ENCODE measurements around the gene NUP214. TPM values are rescaled to one million over a fixed set of nuclear protein-coding genes. Genes with fewer than 3 reads are reported as not detected.
"Not testable (repeated sequence)": the region's sequence is repeated elsewhere in the genome, so short reads cannot be mapped to it uniquely, and the experiment has no call there.

The NUP214 gene
- total RNA-seq, 1 donor = 53.0 TPM

DNA sequence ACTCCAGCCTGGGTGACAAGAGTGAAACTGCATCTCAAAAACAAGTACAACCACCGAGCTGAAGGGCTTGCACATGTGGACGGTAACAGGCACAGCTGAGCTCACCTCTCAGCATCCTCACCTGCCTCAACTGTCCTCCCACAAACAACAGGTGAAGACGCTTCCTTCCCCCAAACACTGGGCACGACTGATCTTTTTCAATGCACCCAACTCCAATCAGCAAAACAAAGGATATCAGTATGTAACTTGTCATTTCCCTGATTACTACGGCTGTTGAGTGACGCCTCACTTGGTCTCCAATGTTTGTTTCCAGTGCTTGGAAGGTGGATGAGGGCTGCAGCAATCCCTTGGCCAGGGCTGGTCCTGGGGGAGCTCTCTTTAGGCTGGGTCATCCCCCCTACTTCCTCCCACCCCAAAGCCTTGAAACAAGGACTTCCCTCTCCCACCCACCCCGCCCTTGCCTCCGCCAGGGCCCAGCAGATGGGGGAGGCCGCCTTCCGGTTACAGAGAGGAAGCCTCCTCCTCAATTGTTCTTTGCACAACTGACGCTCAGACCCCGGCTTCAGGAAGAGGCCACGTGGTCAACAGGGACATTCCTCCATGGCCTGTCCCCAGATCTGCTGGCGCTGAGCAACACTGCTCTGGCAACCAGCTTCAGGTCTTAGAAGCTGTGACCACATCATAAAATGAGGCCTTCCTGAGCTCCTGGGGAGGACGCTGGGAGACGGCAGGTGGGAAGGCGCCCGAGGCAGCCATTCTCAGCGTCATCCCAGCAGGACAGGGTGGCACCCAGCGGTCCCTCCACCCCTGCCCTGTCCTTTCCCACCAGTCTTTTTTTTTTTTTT lies 145.0 kb downstream of the NUP214 start:
- peak overlapping the region; percentile 17 for H3K4me3 ChIP-seq (ENCODE audit: low read length)
- H3K27me3 ChIP-seq (ENCODE audit: insufficient read depth, low read length) = no peaks in the 10 kb centered on the region
- peaks cover 90% of the 10 kb centered on the region for H3K4me1 ChIP-seq (ENCODE audit: insufficient read depth, low read length)
- H3K9me3 ChIP-seq (ENCODE audit: low read depth, low read length) = no peaks in the 10 kb centered on the region

- Histone ChIP-seq H3K4me1 (ENCODE audit: insufficient read depth, low read length) (peaks cover 84% of the 10 kb centered on the region), H3K4me3 (ENCODE audit: low read length) (peak overlapping the region; percentile 17)
- not testable (repeated sequence) for H3K9me3 ChIP-seq (ENCODE audit: low read depth, low read length)
These were observed 145.6 kb downstream of the NUP214 start for GRCh38 chr9:131271016-131271273.

GRCh38 chr9:131271506-131271931 lies 146.1 kb downstream of the NUP214 start:
- Histone ChIP-seq H3K4me3 (ENCODE audit: low read length) (peak overlapping the region; percentile 17), H3K4me1 (ENCODE audit: insufficient read depth, low read length) (peaks cover 79% of the 10 kb centered on the region)

More at GRCh38 chr9:131271016-131271273, 145.6 kb downstream of the NUP214 start:
- H3K27me3 ChIP-seq (ENCODE audit: insufficient read depth, low read length) = not testable (repeated sequence)

GRCh38 chr9:131272212-131272611 lies 146.8 kb downstream of the NUP214 start:
- Histone ChIP-seq H3K9me3 (ENCODE audit: low read depth, low read length) (no peaks in the 10 kb centered on the region), H3K4me1 (ENCODE audit: insufficient read depth, low read length) (peaks cover 72% of the 10 kb centered on the region), H3K4me3 (ENCODE audit: low read length) (peak overlapping the region; percentile 99)

More at GRCh38 chr9:131271506-131271931, 146.1 kb downstream of the NUP214 start:
- no peaks in the 10 kb centered on the region for H3K27me3 ChIP-seq (ENCODE audit: insufficient read depth, low read length)
- no peaks in the 10 kb centered on the region for H3K9me3 ChIP-seq (ENCODE audit: low read depth, low read length)

GRCh38 chr9:131273146-131273855 lies 147.9 kb downstream of the NUP214 start:
- H3K27me3 ChIP-seq (ENCODE audit: insufficient read depth, low read length) = no peaks in the 10 kb centered on the region
- H3K4me1 ChIP-seq (ENCODE audit: insufficient read depth, low read length) = peaks cover 64% of the 10 kb centered on the region
- peak overlapping the region; percentile 99 for H3K4me3 ChIP-seq (ENCODE audit: low read length)
- no peaks in the 10 kb centered on the region for H3K9me3 ChIP-seq (ENCODE audit: low read depth, low read length)

More at GRCh38 chr9:131272212-131272611, 146.8 kb downstream of the NUP214 start:
- H3K27me3 ChIP-seq (ENCODE audit: insufficient read depth, low read length) = no peaks in the 10 kb centered on the region

DNA sequence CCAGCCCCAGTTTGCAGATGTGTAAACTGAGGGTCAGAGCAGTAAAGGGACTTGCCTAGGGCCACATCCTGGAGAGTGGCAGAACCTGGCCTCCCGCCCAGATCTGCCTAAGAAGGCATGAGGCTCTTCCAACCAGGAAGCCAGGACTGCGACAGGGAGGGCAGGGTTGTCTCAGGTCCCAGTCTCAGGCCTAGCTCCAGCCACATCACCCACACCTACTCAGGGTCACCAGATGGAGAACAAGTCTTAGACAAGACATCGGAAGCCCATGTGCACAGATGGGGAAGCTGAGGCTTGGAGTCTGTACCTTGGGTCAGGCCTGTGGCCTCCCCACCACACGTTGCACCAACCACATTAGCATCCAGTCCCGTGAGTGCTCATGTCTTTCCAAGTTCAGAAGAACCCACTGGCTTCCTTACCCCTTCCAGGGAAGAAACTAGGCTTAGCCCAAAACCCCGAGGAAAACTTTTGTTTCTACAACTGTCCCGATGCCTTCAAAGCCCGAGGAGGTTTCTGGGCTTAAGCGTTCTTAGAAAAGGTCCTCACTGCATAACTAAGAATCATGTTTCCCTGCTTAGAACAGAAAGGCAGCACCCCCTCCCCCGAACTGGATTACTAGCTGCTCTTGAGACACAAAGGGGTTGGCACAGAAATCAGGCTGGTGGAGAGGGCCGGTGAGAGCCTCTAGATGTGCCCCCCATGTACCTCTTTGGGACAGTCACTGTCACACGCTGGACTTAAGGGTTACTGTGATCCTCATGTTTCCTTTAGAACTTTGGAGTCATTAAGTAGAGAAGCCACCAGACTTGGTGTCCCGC lies 148.7 kb downstream of the NUP214 start:
- no peaks in the 10 kb centered on the region for H3K27me3 ChIP-seq (ENCODE audit: insufficient read depth, low read length)
- peaks cover 64% of the 10 kb centered on the region for H3K4me1 ChIP-seq (ENCODE audit: insufficient read depth, low read length)
- H3K9me3 ChIP-seq (ENCODE audit: low read depth, low read length) = no peaks in the 10 kb centered on the region
- H3K4me3 ChIP-seq (ENCODE audit: low read length) = peak overlapping the region; percentile 99

- Histone ChIP-seq H3K4me3 (ENCODE audit: low read length) (peak overlapping the region; percentile 99), H3K4me1 (ENCODE audit: insufficient read depth, low read length) (peaks cover 64% of the 10 kb centered on the region), H3K27me3 (ENCODE audit: insufficient read depth, low read length) (no peaks in the 10 kb centered on the region), H3K9me3 (ENCODE audit: low read depth, low read length) (no peaks in the 10 kb centered on the region)
These were observed 149.4 kb downstream of the NUP214 start for GRCh38 chr9:131274674-131275331.

- peak overlapping the region; percentile 99 for H3K4me3 ChIP-seq (ENCODE audit: low read length)
- H3K27me3 ChIP-seq (ENCODE audit: insufficient read depth, low read length) = no peaks in the 10 kb centered on the region
- H3K4me1 ChIP-seq (ENCODE audit: insufficient read depth, low read length) = peaks cover 64% of the 10 kb centered on the region
- no peaks in the 10 kb centered on the region for H3K9me3 ChIP-seq (ENCODE audit: low read depth, low read length)
These were observed 150.1 kb downstream of the NUP214 start for GRCh38 chr9:131275332-131276093.

DNA sequence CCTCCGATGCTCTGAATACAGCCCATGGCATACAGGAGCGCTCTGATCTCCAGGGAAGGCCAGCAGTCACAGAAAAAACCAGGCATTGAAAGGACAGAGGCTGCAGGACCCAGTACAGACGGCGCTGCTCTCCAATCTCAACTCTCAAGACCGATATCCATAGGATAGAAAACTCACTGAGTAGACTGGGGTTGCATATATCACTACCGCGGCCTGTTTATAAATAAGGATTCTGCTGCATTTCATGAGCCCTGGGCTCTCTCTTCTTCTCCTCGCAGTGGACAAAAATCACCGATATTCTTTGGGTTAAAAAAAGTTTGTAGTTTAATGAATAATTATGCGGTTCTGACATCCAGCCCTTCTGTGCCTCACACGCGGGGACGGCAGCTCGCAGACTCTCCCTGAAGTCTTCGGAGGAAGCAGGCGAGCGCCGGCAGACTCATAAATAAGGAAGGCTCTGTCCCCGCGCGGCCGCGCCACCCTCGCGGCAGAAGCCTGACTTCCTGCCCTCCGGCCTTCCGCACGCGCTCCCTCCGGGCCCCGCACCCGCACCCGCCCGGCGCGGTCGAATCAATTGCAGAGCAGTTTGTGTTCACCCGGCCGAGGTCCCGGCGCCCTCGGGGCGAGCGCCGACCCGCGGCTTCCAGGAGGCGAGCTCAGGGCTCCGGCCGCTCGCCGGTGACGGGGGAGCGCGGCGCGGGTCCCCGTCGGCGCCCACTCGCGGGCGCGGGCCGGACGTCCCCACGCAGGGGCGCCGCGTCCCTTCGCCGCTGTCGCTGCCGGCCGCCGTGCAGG lies 150.9 kb downstream of the NUP214 start, which contains the start of gene FAM78A:
FAM78A (minus strand) TSS at position 417 of the 795 bp plus-strand sequence; CDS start at position 86, 331 bp downstream.
- Histone ChIP-seq H3K27me3 (ENCODE audit: insufficient read depth, low read length) (no peaks in the 10 kb centered on the region), H3K4me3 (ENCODE audit: low read length) (peak within 1 kb of the TSS; percentile 99), H3K4me1 (ENCODE audit: insufficient read depth, low read length) (peaks cover 57% of the 10 kb centered on the region), H3K9me3 (ENCODE audit: low read depth, low read length) (no peaks in the 10 kb centered on the region)

GRCh38 chr9:131276891-131277286 lies 151.5 kb downstream of the NUP214 start:
- peak overlapping the region; percentile 99 for H3K4me3 ChIP-seq (ENCODE audit: low read length)
- peaks cover 52% of the 10 kb centered on the region for H3K4me1 ChIP-seq (ENCODE audit: insufficient read depth, low read length)
- H3K9me3 ChIP-seq (ENCODE audit: low read depth, low read length) = no peaks in the 10 kb centered on the region
- H3K27me3 ChIP-seq (ENCODE audit: insufficient read depth, low read length) = peaks cover 2% of the 10 kb centered on the region

- H3K9me3 ChIP-seq (ENCODE audit: low read depth, low read length) = no peaks in the 10 kb centered on the region
- peak overlapping the region; percentile 99 for H3K4me3 ChIP-seq (ENCODE audit: low read length)
- H3K4me1 ChIP-seq (ENCODE audit: insufficient read depth, low read length) = peaks cover 52% of the 10 kb centered on the region
- H3K27me3 ChIP-seq (ENCODE audit: insufficient read depth, low read length) = peaks cover 7% of the 10 kb centered on the region
These were observed 152.0 kb downstream of the NUP214 start for GRCh38 chr9:131277287-131277909.

DNA sequence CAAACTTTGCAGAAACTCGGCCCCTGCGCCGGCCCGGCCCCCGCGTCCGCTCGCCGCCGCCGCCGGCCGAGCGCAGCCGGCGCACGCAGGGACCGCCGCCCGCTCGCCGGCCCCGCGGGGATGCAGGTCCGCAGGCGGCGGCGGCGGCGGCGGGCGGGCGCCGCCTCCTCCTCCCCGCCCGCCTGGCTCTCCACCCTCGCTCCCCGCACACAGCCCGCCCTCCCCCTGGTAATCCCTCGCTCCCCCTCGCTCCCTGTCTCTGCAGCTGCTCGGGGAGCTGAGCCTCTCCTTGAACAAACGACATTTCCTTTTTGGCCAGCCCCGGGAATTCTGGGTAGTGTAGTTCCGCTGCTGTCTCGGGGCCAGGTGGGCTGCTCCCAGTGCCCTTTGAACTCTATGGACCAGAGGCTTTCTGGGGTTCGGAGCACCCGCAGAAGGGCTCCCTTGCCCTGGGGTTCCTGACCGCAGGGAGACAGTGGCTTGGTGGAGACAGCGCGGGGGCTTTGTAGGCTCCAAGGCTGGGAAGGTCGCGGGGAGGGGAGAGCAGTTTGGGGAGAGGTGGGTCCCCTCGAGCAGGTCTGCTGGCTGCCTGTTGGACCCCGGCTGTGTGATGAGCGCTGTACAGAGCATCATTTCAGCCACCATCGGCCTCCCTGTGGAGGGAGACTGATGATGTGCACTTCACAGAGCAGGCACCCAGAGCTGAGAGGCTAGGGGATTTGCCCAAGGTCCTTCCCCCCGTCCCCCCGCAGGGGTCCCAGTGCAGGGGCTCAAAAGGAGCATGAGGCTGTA lies 152.7 kb downstream of the NUP214 start:
- Histone ChIP-seq H3K9me3 (ENCODE audit: low read depth, low read length) (no peaks in the 10 kb centered on the region), H3K4me3 (ENCODE audit: low read length) (peak overlapping the region; percentile 99), H3K27me3 (ENCODE audit: insufficient read depth, low read length) (peaks cover 8% of the 10 kb centered on the region), H3K4me1 (ENCODE audit: insufficient read depth, low read length) (peaks cover 46% of the 10 kb centered on the region)

Measured in mononuclear cell (primary cell).